ENCODE data around the gene IRX3.

- TF ChIP-seq CTCF (IDR thresholded peaks at IDR 0.05) (no peak), POLR2A (IDR thresholded peaks at IDR 0.05) (no peak)
These were observed 42.3 kb downstream of the IRX3 start for GRCh38 chr16:54244061-54244886.

Measured in thyroid gland (tissue), 4 donors.